Activated naive CD8-positive, alpha-beta T cell treated with anti-CD3 and anti-CD28 coated beads, Interleukin-2, amount 50 U/mL, for 16 hours (primary cell): ENCODE measurements around the gene NOL3.

Experiments used
- DNase-seq: peaks from one replicate; pipeline ENCODE4 v3.0.0-alpha.2; 2020; ENCODE audit warnings: low read depth, low spot score

The NOL3 gene

DNA sequence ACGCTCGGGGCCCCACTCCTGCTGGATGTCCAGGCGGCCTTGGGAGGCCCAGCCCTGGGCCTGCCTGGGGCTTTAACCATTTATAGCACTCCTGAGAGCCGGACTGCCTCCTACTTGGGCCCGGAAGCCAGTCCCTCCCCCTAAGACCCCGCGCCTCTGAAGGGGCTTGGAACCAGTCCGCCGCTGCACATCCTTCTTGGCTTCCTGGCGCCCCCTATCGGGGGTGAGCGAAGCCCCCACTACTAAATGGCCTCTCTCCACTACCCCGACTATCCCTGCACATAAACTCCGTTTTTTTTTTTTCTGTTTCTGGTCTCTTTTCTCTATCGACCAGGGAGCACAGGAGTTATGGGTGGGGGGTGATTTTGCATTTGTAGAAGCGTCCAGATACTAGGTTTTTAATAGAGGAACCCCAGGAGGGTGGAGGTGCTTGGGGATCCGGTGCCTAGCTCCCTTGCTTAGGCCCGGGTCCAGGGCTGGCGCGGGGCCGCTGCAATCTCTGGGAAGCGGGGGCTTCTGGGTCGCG, 633 bp upstream of the NOL3 start:
- DNase-seq, result no peak

DNA sequence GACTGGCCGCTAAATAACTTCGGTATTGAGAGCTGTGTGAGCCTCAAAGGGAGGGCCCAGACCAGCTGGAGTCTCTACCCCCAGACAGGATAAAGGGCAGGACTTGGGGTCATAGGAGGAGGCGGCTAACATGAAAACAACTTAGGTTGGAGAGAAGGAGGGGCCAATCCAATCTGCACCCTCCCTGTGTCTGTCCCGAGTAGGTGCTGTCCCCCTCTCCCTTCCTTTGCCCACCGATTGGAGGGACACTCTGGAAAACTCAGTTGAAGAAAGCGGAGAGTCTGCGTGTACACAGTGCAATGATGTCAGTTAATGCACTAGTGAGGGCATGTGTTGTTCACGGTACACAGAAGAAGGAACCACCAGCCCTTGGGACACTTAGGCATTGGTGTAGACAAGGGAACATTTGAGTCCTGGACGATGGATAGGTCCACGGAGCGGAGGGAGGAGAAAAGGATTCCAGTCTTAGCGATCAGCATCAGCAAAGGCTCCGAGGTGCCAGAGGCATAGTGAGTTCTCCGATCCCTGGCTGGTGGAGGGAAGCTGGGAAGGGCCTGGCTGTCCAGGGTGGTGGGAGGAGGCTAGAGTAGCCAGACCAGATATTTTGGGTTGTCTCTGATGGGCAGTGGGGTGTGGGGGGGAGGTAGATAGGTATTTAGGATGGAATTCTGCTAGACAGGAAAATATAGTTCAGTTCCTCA, 761 bp downstream of the NOL3 start:
- no peak for DNase-seq

DNA sequence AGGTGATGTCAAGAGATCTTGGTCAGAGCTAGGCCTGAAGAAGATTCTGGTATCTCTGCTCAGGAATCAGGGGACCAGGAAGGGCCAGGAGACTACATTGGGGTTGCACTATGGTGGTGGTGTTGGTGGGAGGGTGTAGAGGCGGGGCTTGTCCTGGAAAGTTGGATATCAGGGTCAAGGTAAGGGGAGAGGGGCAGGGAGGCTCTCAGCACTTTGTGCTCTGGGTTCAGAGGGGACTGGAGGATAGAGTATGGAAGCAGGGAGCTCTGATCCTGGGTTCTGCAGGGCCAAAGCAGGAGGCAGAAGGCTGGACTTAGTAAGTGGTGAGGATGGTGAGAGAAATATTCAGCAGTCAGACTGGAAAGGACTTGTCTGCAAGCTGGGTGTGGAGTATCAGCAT, 3.0 kb downstream of the NOL3 start:
- no peak for DNase-seq

DNA sequence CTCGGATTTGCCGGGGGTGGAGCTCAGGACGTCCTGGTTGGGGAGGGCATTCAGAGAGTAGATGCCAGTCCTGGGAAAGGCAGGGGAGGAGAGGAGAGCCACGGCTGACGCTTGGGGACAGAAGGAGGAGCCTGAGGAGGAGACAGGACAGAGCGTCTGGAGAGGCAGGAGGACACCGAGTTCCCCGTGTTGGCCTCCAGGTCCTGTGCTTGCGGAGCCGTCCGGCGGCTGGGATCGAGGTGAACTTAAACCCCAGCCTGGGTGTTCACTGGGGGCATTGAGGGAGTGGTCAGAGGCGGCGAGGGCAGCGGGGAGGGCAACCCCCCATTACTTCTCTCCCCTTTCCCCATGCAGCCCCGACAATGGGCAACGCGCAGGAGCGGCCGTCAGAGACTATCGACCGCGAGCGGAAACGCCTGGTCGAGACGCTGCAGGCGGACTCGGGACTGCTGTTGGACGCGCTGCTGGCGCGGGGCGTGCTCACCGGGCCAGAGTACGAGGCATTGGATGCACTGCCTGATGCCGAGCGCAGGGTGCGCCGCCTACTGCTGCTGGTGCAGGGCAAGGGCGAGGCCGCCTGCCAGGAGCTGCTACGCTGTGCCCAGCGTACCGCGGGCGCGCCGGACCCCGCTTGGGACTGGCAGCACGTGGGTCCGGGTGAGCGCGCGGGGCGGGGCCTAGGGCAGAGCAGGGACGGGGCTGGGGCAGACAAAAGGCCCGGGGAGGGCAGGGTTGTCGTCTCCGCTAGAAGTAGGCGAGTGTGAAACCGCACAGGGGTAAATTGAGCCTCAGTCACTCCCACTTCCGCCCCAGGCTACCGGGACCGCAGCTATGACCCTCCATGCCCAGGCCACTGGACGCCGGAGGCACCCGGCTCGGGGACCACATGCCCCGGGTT, 3.7 kb downstream of the NOL3 start:
- no peak for DNase-seq

DNA sequence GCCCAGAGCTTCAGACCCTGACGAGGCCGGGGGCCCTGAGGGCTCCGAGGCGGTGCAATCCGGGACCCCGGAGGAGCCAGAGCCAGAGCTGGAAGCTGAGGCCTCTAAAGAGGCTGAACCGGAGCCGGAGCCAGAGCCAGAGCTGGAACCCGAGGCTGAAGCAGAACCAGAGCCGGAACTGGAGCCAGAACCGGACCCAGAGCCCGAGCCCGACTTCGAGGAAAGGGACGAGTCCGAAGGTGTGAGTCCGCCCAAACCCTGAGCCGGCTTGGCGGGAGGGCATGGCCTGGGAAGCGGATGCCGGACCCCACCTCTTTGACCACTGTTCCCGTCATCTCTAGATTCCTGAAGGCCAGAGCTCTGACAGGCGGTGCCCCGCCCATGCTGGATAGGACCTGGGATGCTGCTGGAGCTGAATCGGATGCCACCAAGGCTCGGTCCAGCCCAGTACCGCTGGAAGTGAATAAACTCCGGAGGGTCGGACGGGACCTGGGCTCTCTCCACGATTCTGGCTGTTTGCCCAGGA, 4.4 kb downstream of the NOL3 start:
- no peak for DNase-seq

DNA sequence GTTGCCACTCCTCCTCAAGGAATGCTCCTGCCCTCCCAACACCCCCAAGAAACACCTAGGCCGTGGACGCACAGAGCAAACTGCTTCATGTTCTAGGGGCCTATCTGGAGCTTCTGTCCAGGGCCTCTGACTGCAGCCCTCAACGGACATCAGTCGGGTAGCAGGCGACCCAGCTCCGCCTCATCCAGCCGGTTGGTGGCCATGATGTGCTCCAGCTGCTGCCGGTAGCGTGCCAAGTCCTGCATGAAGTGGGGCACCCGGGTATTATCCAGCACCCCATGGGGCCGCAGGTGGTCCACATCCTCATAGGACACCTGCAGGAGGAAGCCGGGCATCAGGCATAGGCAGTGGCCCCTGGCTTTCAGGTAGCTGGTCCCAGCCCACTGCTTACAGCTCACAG, 6.3 kb downstream of the NOL3 start:
- no peak for DNase-seq

DNA sequence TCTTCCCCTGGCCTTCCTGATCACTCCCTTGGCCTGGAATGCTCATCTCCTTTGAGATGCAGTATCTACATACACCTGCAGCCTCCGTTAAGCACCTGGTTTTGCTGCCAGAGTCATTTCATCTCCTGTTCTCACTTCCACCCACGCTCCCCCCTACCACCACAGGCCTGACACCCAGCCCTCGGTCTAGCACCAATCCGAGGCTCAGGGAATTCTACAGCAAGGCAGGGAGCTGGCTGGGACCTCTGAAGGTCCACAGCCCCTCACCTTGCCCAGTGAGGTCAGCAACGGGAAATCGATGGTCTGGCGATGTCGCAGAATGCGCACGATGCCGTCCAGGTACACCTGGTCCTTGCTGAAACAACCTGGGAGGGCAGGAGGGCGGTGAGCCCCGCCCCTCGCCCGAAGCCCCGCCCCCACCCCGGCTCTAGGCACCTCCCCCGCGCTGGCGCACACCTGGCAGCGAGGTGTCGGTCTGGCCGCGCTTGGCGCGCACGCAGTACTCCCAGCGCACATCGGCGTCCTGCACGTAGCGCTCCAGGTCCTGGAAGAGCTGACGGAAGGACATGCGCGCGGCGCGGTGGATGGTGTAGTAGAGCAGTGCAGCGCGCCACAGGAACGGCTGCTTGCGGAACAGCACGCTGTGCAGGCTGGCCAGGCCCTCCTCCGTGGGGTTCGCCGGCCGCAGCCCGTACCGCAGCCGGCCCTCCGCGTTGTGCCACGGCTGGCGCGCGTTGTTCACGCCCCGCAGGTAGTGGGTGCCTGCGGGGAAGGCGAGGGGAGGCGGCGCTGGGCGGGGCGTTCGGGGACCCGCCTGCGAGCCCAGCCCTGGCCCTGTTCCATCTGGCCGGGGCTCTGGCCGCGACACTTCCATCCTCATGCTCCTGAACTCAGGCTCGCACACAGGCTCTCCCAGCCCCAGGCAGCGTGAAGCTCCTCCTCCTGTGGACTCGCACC, 7.7 kb downstream of the NOL3 start:
- no peak for DNase-seq

DNA sequence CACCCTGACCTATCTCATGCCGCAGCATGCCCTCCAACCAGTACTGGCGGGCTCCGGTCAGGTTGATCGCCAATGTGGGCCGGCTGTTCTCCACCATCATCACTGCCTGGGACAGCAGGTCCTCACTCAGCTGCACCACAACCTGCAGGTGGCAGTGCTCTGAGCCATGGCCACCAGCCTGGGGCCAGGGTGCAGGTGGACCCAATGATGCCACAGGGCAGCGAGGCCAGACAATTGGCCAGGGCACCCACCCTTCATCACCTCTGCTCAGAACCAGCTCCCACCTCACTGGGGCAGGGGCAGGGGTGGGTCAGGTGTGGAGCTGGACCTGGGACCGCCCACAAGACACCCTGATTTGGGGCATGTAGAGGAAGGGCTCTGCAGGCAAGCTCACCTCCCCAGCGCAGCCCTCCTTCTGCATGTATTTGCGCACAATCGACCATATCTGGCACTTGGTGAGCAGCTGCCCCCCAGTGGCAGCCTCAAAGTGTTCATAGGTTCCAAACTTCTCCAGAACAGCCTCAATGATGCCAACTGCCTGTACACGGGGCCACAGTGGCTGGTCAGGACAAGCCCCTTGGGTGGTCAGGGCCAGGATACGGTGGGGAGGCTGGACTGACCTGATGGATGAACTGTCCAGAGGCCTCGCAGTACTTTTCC, 9.2 kb downstream of the NOL3 start:
- DNase-seq, result no peak

DNA sequence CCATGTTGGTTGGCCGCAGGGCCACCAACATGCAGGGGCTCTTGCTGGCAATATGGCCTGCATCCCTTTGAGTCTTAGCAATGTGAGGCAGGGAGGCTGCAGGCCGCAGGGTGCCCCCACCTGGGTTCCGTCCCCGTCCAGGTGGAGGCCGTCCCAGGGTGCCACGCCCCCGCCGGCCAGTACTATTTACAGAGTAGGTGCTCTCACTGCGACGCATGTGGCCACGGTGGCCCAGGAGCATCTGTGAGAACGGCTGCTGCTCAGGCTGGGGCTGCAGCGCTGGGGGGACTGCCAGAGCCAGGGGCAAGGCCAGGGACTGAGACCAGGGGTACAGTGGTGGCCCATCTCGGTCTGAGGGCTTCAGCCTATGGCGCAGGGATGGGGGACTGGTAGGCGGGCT, 9.8 kb downstream of the NOL3 start:
- DNase-seq, result no peak

DNA sequence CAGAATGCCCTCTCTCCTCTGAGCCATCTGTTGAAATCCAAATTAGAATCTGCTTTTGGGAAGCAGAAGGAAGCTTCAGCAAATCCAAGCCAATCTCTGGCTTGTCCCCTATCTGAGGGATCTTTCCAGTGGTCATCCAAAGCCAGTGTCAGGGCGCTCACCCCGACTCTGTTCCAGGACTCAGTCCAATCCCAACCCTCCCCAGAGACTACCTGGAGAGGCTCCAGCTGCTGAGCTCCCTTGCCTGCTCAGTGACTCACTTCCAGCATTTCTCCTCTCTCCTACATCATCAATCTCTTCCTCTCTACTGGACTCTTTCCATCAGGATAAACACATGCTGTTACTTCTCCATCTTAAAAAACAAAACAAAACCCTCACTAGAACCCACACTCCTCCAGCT, 11.0 kb downstream of the NOL3 start:
- no peak for DNase-seq

DNA sequence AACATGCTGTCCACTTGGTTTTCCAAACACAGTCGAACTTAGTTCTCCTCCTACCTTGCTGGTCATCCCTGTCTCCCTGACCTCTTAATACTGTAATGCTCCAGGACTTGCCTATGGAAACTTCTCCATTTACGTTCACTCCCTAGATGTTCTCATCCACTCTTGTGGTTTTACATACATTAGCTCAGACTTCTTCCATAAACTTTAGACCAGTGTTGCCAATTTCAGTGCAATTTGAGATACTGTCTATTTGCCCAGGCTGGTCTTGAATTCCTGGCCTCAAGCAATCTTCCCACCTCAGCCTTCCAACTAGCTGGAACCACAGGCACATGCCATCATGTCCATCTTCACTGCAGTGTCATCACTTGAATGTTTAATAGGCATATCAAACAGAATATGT, 11.9 kb downstream of the NOL3 start:
- no peak for DNase-seq

DNA sequence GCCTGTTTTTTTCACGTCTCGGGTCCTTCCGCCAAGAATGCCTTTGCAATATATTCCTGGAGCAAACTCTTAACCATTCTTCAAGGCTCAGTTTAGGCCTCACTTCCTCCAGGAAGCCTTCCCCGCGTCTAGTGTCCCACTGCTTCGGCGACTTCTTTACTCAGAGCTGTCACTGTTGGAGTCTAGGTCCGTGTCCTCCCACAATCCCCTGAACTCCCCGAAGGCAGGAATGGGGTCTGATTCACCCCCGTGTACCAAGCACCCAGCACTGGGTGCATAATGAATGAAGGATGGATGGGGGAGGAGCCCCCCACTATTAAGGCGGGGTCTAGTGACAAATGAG, 12.9 kb downstream of the NOL3 start:
- DNase-seq, result no peak

DNA sequence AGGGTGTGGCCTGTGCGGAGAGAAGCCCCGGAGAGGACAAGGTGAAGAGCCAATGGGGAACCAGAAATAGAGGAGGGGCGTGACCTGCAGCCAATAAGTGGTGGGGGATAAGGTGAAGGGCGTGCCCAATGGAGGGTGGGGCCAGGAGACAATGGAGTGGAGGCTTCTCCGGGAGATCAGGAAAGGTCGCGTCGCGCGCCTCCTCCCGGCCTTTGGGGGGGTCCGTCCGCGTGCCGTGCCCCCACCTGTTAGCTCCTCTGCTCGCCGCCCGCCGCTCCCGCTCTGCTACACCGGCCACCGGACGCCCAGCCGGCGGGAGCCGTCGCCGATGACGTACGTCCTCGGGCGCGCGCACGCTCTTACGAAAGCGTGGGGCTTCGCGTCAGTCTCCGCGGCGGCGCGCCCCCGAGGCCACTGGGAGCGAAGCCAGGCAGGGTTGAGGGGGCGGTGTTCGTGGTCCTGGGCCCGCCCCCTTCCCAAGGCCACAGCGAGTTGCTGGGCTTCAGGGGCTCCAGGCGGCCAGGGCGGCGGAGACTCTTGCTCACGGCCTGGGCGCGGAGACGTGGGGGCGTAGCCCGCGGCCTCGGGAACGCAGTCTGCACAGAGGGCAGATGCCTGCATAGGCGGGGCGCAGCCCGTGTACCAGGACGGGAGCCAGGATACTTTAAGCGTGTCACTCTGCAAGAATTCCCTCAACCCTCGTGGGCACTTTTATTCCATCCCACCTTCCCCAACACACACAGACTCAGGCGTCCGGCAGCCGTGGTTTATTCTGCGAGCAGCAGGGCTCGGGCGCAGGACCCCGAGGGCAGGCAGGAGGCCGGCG, 13.5 kb downstream of the NOL3 start, which contains the start of gene MATCAP1:
Gene MATCAP1 (minus strand): TSS at position 337 of the 826 bp plus-strand sequence. CDS start 3,353 bp downstream, outside the sequence.
- DNase-seq, result peak; percentile 90

DNA sequence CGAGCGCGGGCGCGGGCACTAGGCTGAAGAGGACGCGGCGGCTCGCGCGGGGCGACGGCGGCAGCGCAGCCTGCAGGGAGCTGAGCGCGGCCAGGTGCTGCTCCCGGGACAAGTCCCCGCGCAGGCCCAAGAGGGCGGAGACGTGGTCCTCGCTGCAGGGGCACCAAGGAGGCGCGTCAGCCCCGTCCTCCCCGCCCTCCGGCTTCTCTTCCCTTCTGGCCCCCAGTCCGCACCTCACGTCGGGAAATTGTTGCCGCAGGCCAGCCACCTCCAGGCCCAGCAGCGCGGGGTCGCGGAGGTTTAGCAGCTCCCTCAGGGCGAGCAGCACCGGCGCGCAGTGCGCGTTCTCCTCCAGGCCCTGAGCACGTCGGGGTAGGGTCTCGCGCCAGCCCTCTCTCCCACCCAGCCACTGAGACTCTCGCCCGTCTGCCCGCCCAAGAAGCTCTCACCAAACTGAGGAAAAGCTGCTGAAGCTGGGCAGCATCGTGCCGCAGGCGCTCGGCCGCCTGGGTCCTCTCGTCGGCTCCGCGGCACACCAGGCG, 14.2 kb downstream of the NOL3 start:
- DNase-seq, result no peak

DNA sequence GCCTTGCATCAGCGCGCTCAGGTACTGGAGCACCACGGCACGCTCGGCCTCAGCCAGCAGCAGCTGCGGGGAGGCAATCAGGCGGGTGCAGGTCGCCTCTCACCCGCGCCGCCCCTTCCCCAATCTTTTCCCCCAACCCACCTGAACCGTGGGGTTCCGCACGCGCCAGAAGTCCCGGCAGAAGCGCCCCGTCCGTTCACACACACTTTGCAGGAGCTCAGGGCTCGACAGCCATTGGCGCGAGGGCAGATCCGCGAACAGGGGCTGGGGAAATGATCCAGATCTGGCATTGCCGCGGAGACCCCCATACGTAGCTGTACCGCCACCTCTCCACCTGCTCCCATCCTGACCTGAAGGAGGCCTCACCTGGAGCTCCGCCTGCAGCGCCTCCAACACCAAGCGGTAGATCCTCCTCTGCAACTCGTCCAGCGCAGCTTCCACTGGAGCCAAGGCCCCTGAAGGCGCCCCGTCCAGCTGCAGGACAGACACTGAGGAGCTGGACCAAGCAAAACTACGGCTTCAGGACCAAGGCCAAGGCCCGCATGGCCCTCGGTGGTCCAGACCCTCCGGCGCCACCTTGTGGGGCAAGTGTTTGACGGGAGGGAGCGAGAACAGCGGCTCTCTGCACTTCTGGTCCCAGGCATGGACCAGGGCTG, 14.8 kb downstream of the NOL3 start:
- DNase-seq, result peak; percentile 50

DNA sequence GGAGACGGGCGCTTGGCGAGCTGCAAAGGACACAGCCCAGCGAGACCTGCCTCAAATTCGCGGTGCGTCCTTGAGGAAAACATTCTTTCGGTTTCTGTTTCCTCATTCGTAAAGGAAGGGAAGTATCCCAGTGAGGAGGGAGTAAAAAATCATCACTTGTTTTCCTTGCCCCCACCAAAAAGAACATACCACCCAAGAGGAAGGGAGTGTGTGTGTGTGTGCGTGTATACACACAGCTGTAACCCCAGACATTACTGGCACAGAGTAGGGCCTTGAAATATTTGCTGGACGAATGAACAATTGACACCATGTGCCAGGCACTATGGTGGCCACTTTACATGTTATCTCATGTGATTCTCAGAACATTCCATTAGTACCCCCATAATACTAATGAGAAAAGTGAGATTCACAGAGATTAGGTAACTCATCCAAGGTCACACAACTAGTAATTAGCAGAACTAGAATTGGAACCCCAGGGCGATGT, 15.4 kb downstream of the NOL3 start:
- no peak for DNase-seq

DNA sequence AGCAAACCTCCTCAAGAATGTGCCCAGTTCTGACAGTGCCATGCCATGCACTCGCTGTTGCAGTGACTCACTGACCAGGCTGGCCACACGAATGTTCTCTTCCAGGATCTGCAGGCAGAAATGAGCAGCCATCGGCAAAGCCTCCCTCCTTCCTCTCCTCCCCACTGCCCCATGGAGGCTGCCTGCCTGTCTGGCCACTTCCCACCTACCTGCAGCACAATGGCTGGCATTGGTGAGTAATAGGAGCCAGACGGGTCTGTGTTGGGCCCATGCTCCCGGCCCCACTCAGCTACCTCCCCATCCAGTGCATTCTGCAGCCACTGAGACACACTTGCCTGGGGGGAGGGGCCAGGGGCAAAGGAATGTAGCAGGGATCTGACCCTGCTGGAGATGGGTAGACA, 16.2 kb downstream of the NOL3 start:
- DNase-seq, result no peak

DNA sequence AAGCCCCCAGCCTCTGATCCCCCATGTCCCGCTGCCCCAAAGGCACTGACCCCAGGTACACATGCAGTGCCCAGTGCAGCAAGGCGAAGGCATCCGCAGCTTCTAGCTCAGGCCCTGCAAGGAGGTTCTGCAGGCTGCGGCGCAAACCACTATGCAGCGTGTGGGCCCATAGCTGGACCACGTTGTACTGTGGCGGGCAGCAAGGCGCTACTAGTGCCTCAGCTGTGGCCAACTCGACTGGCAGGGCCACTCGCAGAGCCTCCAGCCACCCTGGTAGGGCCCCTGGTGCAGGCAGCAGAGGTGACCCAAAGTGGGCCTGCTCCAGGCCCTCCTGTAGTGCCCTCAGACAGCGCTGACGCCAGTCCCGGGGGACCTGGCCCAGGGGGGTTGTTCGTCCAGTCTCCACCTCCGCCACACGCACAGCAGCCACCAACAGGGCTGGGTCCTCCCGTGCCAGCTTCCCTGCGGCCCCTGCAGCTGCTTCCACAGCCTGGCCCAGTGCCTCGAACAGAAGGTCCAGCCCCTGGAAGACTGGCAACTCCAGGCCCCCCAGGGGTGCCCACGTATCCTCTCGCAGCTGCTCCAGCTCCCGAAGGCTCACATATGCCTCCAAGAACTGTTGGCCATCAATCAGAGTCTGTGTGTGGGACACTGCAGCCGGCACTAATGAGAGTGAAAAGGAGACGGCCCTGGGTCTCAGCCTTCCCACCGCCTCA, 17.0 kb downstream of the NOL3 start:
- DNase-seq, result no peak
